ENCODE data around the gene ZDHHC17.

DNA sequence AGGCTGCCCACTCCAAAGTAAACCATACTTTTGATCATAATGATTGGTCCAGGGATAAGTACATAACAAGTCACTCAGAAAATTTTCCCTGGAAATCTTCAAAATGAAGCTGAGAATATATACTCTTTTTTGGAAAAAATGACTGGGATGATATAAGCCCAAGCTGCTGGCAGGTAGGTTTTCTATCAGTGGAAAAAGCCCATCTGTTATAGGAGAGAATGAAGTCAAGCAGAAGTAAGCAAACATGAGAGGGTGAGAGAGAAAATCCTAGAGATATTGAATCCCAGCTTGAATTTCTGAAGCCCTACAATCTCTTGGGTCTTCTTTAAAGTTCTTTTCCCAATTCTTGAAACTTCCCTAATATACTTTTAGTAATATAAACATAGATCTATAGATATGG, 37.3 kb upstream of the ZDHHC17 start:
- TF ChIP-seq, protein P1, sequence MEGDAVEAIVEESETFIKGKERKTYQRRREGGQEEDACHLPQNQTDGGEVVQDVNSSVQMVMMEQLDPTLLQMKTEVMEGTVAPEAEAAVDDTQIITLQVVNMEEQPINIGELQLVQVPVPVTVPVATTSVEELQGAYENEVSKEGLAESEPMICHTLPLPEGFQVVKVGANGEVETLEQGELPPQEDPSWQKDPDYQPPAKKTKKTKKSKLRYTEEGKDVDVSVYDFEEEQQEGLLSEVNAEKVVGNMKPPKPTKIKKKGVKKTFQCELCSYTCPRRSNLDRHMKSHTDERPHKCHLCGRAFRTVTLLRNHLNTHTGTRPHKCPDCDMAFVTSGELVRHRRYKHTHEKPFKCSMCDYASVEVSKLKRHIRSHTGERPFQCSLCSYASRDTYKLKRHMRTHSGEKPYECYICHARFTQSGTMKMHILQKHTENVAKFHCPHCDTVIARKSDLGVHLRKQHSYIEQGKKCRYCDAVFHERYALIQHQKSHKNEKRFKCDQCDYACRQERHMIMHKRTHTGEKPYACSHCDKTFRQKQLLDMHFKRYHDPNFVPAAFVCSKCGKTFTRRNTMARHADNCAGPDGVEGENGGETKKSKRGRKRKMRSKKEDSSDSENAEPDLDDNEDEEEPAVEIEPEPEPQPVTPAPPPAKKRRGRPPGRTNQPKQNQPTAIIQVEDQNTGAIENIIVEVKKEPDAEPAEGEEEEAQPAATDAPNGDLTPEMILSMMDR (IDR thresholded peaks at IDR 0.05; ENCODE audit: low read depth, low read length, missing input control): no peak
- TF ChIP-seq, protein P2, sequence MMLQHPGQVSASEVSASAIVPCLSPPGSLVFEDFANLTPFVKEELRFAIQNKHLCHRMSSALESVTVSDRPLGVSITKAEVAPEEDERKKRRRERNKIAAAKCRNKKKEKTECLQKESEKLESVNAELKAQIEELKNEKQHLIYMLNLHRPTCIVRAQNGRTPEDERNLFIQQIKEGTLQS (IDR thresholded peaks at IDR 0.05): no peak
- TF ChIP-seq GABPA (IDR thresholded peaks at IDR 0.05 in 1 of 2, conservative IDR thresholded peaks at IDR 0.05 in 1 of 2) (no peak), RXRA (IDR thresholded peaks at IDR 0.05) (no peak)

Measured in liver (tissue), 3 donors.